Neural cell (in vitro differentiated cells): ENCODE results near the gene FGF2. TPM values are rescaled to one million over a fixed set of nuclear protein-coding genes. Genes with fewer than 3 reads are reported as not detected.

Experiments
- H2AFZ ChIP-seq: fragments of 200-600, 300-800 bp; sonication (generic), shearing (Covaris generic); 2 replicates; pipeline ENCODE4 v1.6.0; 2014; ENCODE audit warnings: low read depth, mild to moderate bottlenecking, antibody characterized with exemption, low read length, moderate library complexity
- H3F3A ChIP-seq: fragments of 200-600 bp; shearing (Covaris generic); 2 replicates; pipeline ENCODE4 v1.6.1; 2016; ENCODE audit warnings: mild to moderate bottlenecking, moderate library complexity, mixed read lengths, antibody characterized with exemption, low read length; ENCODE audit not compliant: insufficient read depth, poor library complexity, severe bottlenecking
- H3K27ac ChIP-seq: fragments of 200-600, 300-800 bp; sonication (generic), shearing (Covaris generic); 2 replicates; pipeline ENCODE4 v1.5.1; 2014; ENCODE audit warnings: mild to moderate bottlenecking, low read length, moderate library complexity
- H3K27me3 ChIP-seq: fragments of 300-800, 200-600 bp; sonication (generic), shearing (Covaris generic); 2 replicates; pipeline ENCODE4 v1.6.0; 2014; ENCODE audit warnings: mild to moderate bottlenecking, low read depth, low read length, moderate library complexity; ENCODE audit not compliant: insufficient read depth
- H3K36me3 ChIP-seq: fragments of 300-800, 200-600 bp; sonication (generic), shearing (Covaris generic); 2 replicates; pipeline ENCODE4 v1.5.1; 2014; ENCODE audit warnings: mild to moderate bottlenecking, antibody characterized with exemption, low read length, moderate library complexity; ENCODE audit not compliant: insufficient read depth
- H3K4me2 ChIP-seq: fragments of 300-800, 200-600 bp; sonication (generic), shearing (Covaris generic); 2 replicates; pipeline ENCODE4 v1.6.0; 2014; ENCODE audit warnings: mild to moderate bottlenecking, low read length
- H3K4me3 ChIP-seq: fragments of 300-800, 200-600 bp; sonication (generic), shearing (Covaris generic); 2 replicates; pipeline ENCODE4 v1.5.1; 2014; ENCODE audit warnings: mild to moderate bottlenecking, low read length, moderate library complexity
- H3K79me2 ChIP-seq: fragments of 200-600 bp; shearing (Covaris generic); replicated peaks from 2 replicates; pipeline ENCODE4 v1.6.0; 2014; ENCODE audit warnings: mild to moderate bottlenecking, low read length, moderate library complexity; ENCODE audit not compliant: insufficient read depth
- H3K9ac ChIP-seq: fragments of 300-800, 200-600 bp; sonication (generic), shearing (Covaris generic); 2 replicates; pipeline ENCODE4 v1.6.1; 2016; ENCODE audit warnings: mild to moderate bottlenecking, low read length, mixed read lengths
- H3K9me2 ChIP-seq: fragments of 200-600 bp; shearing (Covaris generic); 2 replicates; pipeline ENCODE4 v1.6.1; 2016; ENCODE audit warnings: mild to moderate bottlenecking, low read length, mixed read lengths; ENCODE audit not compliant: insufficient read depth
- H3K9me3 ChIP-seq: fragments of 200-600, 300-800 bp; sonication (generic), shearing (Covaris generic); 2 replicates; pipeline ENCODE4 v1.6.1; 2016; ENCODE audit warnings: mild to moderate bottlenecking, mixed run types, low read length, moderate library complexity, mixed read lengths
- H4K20me1 ChIP-seq: fragments of 200-600 bp; shearing (Covaris generic); 2 replicates; pipeline ENCODE4 v1.6.1; 2016; ENCODE audit warnings: mild to moderate bottlenecking, mixed run types; ENCODE audit not compliant: insufficient read depth
- EP300 ChIP-seq: fragments of 450-650 bp; conservative IDR thresholded peaks from 2 replicates; pipeline ENCODE4 v1.6.1; 2014; ENCODE audit warnings: antibody characterized with exemption, mild to moderate bottlenecking, moderate library complexity; ENCODE audit not compliant: poor library complexity, severe bottlenecking
- EZH2 ChIP-seq: fragments of 200-600, 300-800 bp; shearing (Covaris generic), sonication (generic); IDR thresholded peaks from 2 replicates; pipeline ENCODE4 v1.6.1; 2014; ENCODE audit warnings: antibody characterized with exemption, low read length, borderline replicate concordance, mild to moderate bottlenecking; ENCODE audit not compliant: insufficient read depth, poor library complexity, severe bottlenecking
- MXI1 ChIP-seq: fragments of 450-650 bp; conservative IDR thresholded peaks from 2 replicates; pipeline ENCODE4 v1.6.1; 2014; ENCODE audit warnings: antibody characterized with exemption, mild to moderate bottlenecking; ENCODE audit not compliant: poor library complexity, severe bottlenecking
- POLR2AphosphoS5 ChIP-seq: IDR thresholded peaks from 2 replicates; pipeline ENCODE4 v1.6.1; 2012
- RAD21 ChIP-seq: fragments of 450-650 bp; conservative IDR thresholded peaks from 2 replicates; pipeline ENCODE4 v1.6.1; 2014; ENCODE audit warnings: antibody characterized with exemption, mild to moderate bottlenecking, moderate library complexity
- SMC3 ChIP-seq: fragments of 450-650 bp; conservative IDR thresholded peaks from 2 replicates; pipeline ENCODE4 v1.6.1; 2014; ENCODE audit warnings: antibody characterized with exemption, mild to moderate bottlenecking, moderate library complexity; ENCODE audit not compliant: poor library complexity
- TAF1 ChIP-seq: IDR thresholded peaks from 2 replicates; pipeline ENCODE4 v1.6.1; 2012; ENCODE audit warnings: low read depth
- polyA plus RNA-seq: library from polyadenylated mRNA; depleted of rRNA; stranded (reverse); fragments of >200 nt; gene quantifications from 2 replicates; pipeline ENCODE4 v1.2.3, GENCODE V29; 2014
- TF ChIP-seq, protein P1 (sequence below): IDR thresholded peaks from 2 replicates; pipeline ENCODE4 v1.6.1; 2012; ENCODE audit warnings: borderline replicate concordance
- TF ChIP-seq, protein P2 (sequence below): fragments of 450-650 bp; IDR thresholded peaks from 2 replicates; pipeline ENCODE4 v1.5.1; 2014; ENCODE audit warnings: antibody characterized with exemption, mild to moderate bottlenecking, moderate library complexity; ENCODE audit not compliant: poor library complexity, severe bottlenecking

FGF2 gene
- polyA plus RNA-seq, 1 donor from 2014 or later, result 5.8 TPM

DNA sequence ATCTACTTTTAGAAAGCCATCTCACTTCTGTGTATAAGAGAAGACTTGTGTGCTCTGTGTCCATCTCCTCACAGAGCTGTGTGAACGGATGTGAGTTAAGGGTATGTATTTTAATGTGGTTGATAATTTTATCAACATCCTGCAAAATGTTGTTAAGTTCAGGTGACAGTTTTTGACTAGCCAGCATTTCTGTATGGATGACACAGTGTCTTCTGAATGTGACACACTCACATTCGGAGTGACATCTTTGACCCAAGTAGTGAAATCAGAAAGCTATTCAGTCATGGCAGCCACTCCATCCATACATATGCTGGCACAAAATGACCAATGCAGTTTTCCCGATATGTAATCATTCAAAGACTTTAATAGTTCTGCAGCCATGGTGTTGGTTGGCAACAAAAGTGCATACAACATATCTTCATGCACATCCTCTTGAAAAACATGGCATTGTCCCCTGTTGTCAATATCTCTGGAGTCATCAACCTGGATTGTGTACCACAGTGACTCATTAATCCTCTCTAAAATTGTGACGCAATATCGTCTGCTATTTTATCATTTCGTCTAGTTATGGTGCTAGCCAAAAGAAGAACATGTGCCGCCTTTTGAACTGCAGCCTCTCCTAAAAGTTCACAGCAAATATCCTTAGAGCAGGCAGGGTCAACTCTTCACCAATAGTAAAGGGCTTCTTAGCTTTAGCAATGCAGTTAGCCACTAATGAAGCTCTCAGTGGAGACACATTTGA, 6.8 kb upstream of the FGF2 start:
- Histone ChIP-seq H3K27me3 (no peaks in the 10 kb centered on the region), H3K9me3 (no peaks in the 10 kb centered on the region), H3K9ac (no peak overlapping the region), H3K27ac (no peak overlapping the region), H2AFZ (no peak overlapping the region), H3K9me2 (no peaks in the 10 kb centered on the region), H3F3A (no peaks in the 10 kb centered on the region), H3K36me3 (no peaks in the 10 kb centered on the region), H3K4me3 (no peak overlapping the region), H3K79me2 (no peaks in the 10 kb centered on the region), H4K20me1 (no peaks in the 10 kb centered on the region), H3K4me2 (no peak overlapping the region)
- no peak for TF ChIP-seq EZH2
- TF ChIP-seq, protein P1, sequence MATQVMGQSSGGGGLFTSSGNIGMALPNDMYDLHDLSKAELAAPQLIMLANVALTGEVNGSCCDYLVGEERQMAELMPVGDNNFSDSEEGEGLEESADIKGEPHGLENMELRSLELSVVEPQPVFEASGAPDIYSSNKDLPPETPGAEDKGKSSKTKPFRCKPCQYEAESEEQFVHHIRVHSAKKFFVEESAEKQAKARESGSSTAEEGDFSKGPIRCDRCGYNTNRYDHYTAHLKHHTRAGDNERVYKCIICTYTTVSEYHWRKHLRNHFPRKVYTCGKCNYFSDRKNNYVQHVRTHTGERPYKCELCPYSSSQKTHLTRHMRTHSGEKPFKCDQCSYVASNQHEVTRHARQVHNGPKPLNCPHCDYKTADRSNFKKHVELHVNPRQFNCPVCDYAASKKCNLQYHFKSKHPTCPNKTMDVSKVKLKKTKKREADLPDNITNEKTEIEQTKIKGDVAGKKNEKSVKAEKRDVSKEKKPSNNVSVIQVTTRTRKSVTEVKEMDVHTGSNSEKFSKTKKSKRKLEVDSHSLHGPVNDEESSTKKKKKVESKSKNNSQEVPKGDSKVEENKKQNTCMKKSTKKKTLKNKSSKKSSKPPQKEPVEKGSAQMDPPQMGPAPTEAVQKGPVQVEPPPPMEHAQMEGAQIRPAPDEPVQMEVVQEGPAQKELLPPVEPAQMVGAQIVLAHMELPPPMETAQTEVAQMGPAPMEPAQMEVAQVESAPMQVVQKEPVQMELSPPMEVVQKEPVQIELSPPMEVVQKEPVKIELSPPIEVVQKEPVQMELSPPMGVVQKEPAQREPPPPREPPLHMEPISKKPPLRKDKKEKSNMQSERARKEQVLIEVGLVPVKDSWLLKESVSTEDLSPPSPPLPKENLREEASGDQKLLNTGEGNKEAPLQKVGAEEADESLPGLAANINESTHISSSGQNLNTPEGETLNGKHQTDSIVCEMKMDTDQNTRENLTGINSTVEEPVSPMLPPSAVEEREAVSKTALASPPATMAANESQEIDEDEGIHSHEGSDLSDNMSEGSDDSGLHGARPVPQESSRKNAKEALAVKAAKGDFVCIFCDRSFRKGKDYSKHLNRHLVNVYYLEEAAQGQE, result no peak
- TF ChIP-seq RAD21, result no peak
- no peak for TF ChIP-seq POLR2AphosphoS5
- no peak for TF ChIP-seq EP300
- no peak for TF ChIP-seq SMC3
- TF ChIP-seq TAF1, result no peak
- TF ChIP-seq, protein P2, sequence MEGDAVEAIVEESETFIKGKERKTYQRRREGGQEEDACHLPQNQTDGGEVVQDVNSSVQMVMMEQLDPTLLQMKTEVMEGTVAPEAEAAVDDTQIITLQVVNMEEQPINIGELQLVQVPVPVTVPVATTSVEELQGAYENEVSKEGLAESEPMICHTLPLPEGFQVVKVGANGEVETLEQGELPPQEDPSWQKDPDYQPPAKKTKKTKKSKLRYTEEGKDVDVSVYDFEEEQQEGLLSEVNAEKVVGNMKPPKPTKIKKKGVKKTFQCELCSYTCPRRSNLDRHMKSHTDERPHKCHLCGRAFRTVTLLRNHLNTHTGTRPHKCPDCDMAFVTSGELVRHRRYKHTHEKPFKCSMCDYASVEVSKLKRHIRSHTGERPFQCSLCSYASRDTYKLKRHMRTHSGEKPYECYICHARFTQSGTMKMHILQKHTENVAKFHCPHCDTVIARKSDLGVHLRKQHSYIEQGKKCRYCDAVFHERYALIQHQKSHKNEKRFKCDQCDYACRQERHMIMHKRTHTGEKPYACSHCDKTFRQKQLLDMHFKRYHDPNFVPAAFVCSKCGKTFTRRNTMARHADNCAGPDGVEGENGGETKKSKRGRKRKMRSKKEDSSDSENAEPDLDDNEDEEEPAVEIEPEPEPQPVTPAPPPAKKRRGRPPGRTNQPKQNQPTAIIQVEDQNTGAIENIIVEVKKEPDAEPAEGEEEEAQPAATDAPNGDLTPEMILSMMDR, result no peak
- TF ChIP-seq MXI1, result no peak

DNA sequence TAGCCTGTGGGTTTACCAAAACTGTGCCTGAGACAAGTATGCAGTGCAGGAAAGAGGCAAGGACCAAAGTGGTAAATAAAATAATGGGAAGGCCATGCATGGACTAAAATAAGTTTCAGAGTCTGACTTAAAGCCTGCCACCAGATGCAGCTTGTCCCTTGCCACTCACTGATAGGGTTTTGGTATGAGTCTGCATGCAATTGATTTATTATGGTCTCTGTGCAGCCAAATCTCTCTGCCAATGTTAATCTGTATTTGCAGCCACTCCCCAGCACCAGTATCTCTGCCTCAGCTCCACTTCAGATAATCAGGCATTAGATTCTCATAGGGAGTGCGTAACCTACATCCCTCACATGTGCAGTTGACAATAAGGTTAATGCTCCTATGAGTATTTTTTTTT, 5.5 kb upstream of the FGF2 start:
- no peak overlapping the region for H3K9ac ChIP-seq
- H3K4me3 ChIP-seq, result no peak overlapping the region
- H3F3A ChIP-seq, result no peaks in the 10 kb centered on the region
- TF ChIP-seq POLR2AphosphoS5 (no peak), SMC3 (no peak), EZH2 (no peak)
- TF ChIP-seq, protein P1, result no peak
- TF ChIP-seq, protein P2, result no peak
- no peaks in the 10 kb centered on the region for H3K9me2 ChIP-seq
- H3K4me2 ChIP-seq, result no peak overlapping the region
- no peak overlapping the region for H3K27ac ChIP-seq
- H3K9me3 ChIP-seq, result no peaks in the 10 kb centered on the region
- no peak overlapping the region for H2AFZ ChIP-seq
- no peaks in the 10 kb centered on the region for H3K36me3 ChIP-seq
- no peaks in the 10 kb centered on the region for H4K20me1 ChIP-seq
- H3K79me2 ChIP-seq, result no peaks in the 10 kb centered on the region
- H3K27me3 ChIP-seq, result no peaks in the 10 kb centered on the region
